ENCODE measurements around the gene CYB561D2. TPM values are rescaled to one million over a fixed set of nuclear protein-coding genes. Genes with fewer than 3 reads are reported as not detected.
A peak's percentile ranks its signal among the peaks of the same experiment; 100 is the strongest.

Gene CYB561D2
- total and polyA plus RNA-seq, 2 of the 13 experiments (the other 11 are each of a cell fraction or from before 2014, with no cell fraction given) = 11.1 to 17.2 TPM

DNA sequence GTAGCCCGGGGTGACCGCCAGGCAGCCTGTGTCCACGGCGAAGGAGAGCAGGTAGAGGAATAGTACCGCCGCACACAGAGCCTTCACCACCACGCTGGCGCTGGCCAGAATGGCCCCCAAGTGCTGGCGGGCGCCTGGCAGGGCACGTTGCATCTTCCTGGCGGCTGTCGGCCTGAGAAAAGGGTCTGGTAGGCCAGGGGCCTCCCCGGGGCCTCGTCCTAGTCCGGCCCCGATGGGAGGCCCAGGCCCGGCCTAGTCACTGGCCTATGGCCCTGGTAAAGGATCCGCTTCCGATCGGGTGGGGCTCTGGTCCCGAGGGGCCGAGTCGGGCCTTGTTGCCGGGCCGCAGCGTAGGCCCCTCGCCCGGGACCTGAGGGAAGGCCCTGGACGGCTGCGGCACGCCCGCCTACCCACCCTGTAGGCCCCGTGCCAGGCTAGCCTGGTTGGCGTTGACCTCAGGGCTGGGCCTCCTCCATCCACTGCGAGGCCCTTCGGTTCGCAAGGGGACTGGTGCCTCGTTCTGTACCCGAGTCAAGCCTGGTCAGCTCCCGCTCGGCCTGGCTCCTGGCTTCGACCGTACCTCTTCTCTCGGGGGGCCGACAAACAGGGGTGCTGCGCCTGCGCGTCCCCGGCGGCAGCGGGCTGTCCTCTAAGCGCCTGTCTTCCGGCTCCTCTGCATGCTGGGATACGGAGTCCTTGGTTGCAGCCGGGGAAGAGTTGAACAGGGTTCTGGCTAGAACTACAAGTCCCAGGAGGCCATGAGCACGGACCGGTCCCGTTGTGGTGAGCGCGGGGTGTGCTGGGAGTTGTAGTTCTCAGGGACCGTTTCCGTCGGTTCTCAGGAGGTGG lies 8.5 kb downstream of the CYB561D2 start, which contains the start of gene TMEM115 (continued):
- TF ChIP-seq, protein P1, sequence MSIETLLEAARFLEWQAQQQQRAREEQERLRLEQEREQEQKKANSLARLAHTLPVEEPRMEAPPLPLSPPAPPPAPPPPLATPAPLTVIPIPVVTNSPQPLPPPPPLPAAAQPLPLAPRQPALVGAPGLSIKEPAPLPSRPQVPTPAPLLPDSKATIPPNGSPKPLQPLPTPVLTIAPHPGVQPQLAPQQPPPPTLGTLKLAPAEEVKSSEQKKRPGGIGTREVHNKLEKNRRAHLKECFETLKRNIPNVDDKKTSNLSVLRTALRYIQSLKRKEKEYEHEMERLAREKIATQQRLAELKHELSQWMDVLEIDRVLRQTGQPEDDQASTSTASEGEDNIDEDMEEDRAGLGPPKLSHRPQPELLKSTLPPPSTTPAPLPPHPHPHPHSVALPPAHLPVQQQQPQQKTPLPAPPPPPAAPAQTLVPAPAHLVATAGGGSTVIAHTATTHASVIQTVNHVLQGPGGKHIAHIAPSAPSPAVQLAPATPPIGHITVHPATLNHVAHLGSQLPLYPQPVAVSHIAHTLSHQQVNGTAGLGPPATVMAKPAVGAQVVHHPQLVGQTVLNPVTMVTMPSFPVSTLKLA (IDR thresholded peaks at IDR 0.05) = no peak
- TF ChIP-seq RBAK (CRISPR knock-in tag; IDR thresholded peaks at IDR 0.05) = no peak
- no peak for TF ChIP-seq MAFG (CRISPR knock-in tag; IDR thresholded peaks at IDR 0.05)
- TF ChIP-seq, protein P2, sequence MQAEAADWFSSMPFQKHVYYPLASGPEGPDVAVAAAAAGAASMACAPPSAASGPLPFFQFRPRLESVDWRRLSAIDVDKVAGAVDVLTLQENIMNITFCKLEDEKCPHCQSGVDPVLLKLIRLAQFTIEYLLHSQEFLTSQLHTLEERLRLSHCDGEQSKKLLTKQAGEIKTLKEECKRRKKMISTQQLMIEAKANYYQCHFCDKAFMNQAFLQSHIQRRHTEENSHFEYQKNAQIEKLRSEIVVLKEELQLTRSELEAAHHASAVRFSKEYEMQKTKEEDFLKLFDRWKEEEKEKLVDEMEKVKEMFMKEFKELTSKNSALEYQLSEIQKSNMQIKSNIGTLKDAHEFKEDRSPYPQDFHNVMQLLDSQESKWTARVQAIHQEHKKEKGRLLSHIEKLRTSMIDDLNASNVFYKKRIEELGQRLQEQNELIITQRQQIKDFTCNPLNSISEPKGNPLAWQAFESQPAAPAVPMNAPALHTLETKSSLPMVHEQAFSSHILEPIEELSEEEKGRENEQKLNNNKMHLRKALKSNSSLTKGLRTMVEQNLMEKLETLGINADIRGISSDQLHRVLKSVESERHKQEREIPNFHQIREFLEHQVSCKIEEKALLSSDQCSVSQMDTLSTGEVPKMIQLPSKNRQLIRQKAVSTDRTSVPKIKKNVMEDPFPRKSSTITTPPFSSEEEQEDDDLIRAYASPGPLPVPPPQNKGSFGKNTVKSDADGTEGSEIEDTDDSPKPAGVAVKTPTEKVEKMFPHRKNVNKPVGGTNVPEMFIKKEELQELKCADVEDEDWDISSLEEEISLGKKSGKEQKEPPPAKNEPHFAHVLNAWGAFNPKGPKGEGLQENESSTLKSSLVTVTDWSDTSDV (CRISPR knock-in tag; IDR thresholded peaks at IDR 0.05) = 0 out of 2 replicates have a peak, but pooled peaks have one; percentile 35
- TF ChIP-seq, protein P3, sequence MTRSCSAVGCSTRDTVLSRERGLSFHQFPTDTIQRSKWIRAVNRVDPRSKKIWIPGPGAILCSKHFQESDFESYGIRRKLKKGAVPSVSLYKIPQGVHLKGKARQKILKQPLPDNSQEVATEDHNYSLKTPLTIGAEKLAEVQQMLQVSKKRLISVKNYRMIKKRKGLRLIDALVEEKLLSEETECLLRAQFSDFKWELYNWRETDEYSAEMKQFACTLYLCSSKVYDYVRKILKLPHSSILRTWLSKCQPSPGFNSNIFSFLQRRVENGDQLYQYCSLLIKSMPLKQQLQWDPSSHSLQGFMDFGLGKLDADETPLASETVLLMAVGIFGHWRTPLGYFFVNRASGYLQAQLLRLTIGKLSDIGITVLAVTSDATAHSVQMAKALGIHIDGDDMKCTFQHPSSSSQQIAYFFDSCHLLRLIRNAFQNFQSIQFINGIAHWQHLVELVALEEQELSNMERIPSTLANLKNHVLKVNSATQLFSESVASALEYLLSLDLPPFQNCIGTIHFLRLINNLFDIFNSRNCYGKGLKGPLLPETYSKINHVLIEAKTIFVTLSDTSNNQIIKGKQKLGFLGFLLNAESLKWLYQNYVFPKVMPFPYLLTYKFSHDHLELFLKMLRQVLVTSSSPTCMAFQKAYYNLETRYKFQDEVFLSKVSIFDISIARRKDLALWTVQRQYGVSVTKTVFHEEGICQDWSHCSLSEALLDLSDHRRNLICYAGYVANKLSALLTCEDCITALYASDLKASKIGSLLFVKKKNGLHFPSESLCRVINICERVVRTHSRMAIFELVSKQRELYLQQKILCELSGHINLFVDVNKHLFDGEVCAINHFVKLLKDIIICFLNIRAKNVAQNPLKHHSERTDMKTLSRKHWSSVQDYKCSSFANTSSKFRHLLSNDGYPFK (CRISPR knock-in tag; IDR thresholded peaks at IDR 0.05; ENCODE audit: borderline replicate concordance) = peak; percentile 79; the same call in 1 of the 2 replicates
- peak; percentile 67 for TF ChIP-seq HDAC1 (CRISPR knock-in tag; IDR thresholded peaks at IDR 0.05)
- no peak for TF ChIP-seq TRIM24 (CRISPR knock-in tag; IDR thresholded peaks at IDR 0.05)
- no peak for TF ChIP-seq PHF21A (CRISPR knock-in tag; IDR thresholded peaks at IDR 0.05)
- TF ChIP-seq, protein P4, sequence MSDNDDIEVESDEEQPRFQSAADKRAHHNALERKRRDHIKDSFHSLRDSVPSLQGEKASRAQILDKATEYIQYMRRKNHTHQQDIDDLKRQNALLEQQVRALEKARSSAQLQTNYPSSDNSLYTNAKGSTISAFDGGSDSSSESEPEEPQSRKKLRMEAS (IDR thresholded peaks at IDR 0.05) = peak; percentile 78
- TF ChIP-seq ZNF121 (CRISPR knock-in tag; IDR thresholded peaks at IDR 0.05) = no peak
- peak; percentile 49 for TF ChIP-seq ARHGAP35 (CRISPR knock-in tag; IDR thresholded peaks at IDR 0.05; ENCODE audit: borderline replicate concordance)
- peak; percentile 100 for TF ChIP-seq ZFX (CRISPR knock-in tag; IDR thresholded peaks at IDR 0.05; ENCODE audit: low read depth)
- TF ChIP-seq NFIB (CRISPR knock-in tag; IDR thresholded peaks at IDR 0.05; ENCODE audit: borderline replicate concordance) = no peak
- TF ChIP-seq ZNF234 (CRISPR knock-in tag; conservative IDR thresholded peaks at IDR 0.05) = peak; percentile 67; the same call in 1 of the 2 replicates
- no peak for TF ChIP-seq REXO4 (CRISPR knock-in tag; IDR thresholded peaks at IDR 0.05; ENCODE audit: borderline replicate concordance)
- no peak; the same call in 1 of the 2 replicates for TF ChIP-seq NCOA2 (CRISPR knock-in tag; IDR thresholded peaks at IDR 0.05)
- no peak for TF ChIP-seq JUND (CRISPR knock-in tag; IDR thresholded peaks at IDR 0.05)
